ENCODE measurements around the gene DNAH8.
"Not testable (repeated sequence)": the region's sequence is repeated elsewhere in the genome, so short reads cannot be mapped to it uniquely, and the experiment has no call there.

DNAH8 gene

GRCh38 chr6:38909015-38909730, 194.1 kb downstream of the DNAH8 start:
- DNase-seq (ENCODE audit: low read depth): no peak

DNA sequence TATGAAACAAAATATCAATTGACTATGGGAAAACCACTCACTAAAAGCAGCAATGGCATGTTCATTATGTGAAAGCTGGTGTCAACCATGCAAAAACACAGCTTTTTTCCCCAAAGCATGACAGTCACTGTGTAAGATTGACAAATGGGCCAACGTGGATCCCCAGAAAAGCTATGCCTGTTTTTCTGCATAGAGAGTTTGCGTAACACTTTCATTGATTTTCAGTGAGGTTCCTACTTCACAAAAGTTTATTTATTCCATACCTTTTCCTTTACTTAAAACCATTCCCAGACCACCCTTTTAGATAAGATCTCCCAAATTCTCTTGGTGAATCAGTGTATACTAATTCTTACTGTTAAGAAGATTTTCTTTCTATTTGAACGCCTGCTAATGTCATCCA, 195.1 kb downstream of the DNAH8 start:
- no peak for DNase-seq (ENCODE audit: low read depth)

GRCh38 chr6:38912378-38912777, 197.3 kb downstream of the DNAH8 start:
- no peak for DNase-seq (ENCODE audit: low read depth)

DNA sequence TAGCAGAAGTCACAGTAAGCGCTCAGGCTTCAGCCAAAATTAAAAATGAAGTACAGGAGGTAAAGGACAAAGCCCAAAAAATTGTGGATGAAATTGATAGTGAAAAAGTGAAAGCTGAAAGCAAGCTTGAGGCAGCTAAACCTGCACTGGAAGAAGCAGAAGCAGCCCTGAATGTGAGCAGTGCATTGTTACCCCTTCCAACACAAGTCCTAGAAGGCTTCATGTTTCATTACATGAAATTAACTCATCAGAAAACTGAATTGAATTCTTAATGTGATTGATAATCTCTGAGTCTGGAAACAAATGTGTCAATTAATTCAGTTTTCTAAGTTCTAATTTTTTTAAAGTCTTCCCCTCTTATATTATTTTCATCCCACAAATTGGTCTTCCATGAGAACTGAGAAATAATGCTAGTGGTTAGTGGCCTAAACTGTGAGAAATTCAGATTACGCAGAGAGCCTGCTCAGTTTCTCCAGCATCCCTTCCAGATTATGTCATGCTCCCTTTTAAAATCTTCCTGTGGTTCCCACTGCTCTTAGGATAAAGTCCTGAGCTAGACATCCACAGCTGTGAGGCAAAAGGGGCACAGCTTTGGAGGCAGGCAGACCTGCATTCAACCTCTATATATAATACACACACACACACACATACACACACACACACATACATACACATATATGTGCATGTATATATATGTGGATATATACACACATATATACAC, 200.3 kb downstream of the DNAH8 start:
- DNase-seq (ENCODE audit: low read depth): no peak

GRCh38 chr6:38921540-38921939, 206.4 kb downstream of the DNAH8 start:
- not testable (repeated sequence) for DNase-seq (ENCODE audit: low read depth)

GRCh38 chr6:38924791-38925509, 209.8 kb downstream of the DNAH8 start:
- no peak for DNase-seq (ENCODE audit: low read depth)

GRCh38 chr6:38929560-38929959, 214.4 kb downstream of the DNAH8 start:
- no peak for DNase-seq (ENCODE audit: low read depth)

DNA sequence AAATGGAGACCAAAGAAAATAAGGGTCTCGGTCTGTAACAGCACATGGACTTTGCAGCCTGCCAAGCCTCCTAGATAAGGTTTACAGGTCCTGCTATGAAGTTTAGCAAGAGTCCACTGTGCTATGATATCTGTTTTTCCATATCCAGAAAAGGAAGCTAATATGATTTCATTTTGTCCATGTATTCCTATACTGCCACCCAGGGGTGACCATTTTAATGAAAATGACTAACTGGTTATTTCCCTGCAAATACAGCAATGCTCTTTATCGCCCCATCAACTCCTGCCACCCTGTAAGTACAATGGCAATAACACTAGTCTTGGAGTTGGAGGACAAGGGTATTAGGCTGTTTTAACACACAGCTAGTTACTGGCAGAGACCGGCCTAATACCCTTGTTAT, 218.3 kb downstream of the DNAH8 start:
- DNase-seq (ENCODE audit: low read depth): no peak

GRCh38 chr6:38935051-38935450, 219.9 kb downstream of the DNAH8 start:
- DNase-seq (ENCODE audit: low read depth): no peak

GRCh38 chr6:38937839-38938613, 222.9 kb downstream of the DNAH8 start:
- DNase-seq (ENCODE audit: low read depth): no peak

DNA sequence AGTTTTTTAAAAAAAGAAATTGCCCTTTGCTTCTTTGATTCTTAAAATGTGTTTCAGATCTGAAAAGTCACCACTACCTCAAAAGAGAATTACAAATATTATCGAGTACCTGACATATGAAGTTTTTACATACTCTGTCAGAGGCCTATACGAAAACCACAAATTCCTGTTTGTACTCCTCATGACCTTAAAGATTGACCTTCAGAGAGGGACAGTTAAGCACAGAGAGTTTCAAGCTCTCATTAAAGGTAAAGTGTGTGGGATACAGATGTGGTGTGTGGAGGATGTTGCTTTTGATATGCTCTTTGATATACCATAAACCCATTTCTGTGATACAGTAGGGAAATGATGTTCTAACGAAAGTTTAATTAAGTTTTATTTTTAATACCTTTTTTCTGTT, 223.6 kb downstream of the DNAH8 start:
- DNase-seq (ENCODE audit: low read depth): no peak

DNA sequence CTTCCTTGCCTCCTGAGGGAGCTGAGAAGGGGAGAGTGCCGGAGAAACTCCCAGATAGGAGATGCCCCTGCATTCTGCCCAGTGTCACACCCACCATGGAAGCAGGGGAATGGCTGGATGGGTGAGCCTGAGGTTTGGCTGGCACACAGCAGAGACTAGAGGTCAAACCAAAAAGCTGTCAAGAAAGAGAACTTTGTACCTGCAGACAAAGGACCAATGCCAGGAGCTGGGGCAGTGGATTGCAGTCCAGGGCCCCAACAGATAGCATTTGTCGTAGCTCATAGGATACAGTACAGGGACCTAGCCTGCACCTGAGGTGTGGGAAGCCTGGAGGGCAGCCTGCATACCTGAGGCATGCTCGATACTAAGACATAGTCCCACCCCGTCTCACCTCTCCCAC, 227.3 kb downstream of the DNAH8 start:
- no peak for DNase-seq (ENCODE audit: low read depth)

GRCh38 chr6:38942965-38943364, 227.9 kb downstream of the DNAH8 start:
- DNase-seq (ENCODE audit: low read depth): no peak

DNA sequence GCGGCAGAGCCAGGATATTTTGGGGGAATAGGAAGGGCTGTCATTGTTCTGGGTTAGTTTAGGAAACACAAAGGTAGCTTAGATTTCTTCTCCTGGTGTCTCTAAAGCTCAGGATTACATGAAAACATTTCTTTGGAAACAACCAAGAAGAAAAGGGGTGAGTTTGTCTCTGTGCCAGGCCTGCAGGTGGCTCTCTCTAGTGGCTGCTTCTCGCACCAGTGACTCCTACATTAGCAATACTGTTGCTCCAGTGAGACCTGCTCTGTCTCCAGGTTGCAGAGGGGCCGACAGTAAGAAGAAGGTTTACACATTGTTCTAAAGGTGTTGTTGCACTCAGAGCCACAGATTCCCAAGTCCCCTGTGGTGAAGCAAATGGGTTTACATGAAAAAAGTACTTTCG, 228.9 kb downstream of the DNAH8 start:
- no peak for DNase-seq (ENCODE audit: low read depth)

- DNase-seq (ENCODE audit: low read depth): no peak
Observed at GRCh38 chr6:38944655-38945279, 229.7 kb downstream of the DNAH8 start.

DNA sequence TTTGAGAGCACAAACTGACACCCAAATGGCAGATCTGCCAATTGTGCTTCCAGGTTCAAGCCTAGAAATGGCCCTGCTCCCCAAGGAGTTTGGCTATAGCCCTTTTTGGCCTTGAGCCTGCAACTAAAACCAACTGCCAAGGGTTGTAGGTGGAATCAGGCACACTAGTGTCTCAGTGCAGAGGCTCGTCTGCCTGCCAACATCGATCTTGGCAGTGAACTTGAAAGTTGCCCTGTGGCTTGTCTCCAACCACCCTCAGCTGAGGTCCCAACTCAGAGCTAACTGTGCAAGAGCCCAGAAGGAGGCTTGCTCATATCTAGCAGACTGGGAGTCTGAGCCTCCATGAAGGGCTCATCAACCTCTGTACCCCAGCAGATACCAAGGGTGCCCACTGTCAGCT, 240.8 kb downstream of the DNAH8 start:
- no peak for DNase-seq (ENCODE audit: low read depth)

DNA sequence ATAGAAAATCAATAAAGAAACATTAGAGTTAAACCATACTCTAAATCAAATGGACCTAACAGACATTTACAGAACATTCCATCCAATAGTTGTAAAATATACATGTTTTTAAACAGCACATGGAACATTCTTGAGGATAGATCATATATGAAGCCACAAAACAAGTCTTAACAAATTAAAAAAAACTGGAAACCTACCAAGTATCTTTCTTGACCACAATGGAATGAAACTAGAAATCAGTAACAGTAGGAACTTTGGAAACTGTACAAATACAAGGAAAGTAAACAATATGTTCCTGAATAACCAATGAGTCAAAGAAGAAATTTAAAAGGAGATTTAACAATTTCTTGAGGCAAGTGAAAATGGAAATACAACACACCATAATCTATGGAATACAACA, 242.3 kb downstream of the DNAH8 start:
- DNase-seq (ENCODE audit: low read depth): no peak

GRCh38 chr6:38959138-38959537, 244.0 kb downstream of the DNAH8 start:
- DNase-seq (ENCODE audit: low read depth): no peak

GRCh38 chr6:38968702-38969149, 253.6 kb downstream of the DNAH8 start:
- no peak for DNase-seq (ENCODE audit: low read depth)

- DNase-seq (ENCODE audit: low read depth): no peak
Observed at GRCh38 chr6:38973178-38974057, 258.3 kb downstream of the DNAH8 start.

Data from activated T-cell treated with anti-CD3 and anti-CD28 coated beads for 1 hour (primary cell).